ENCODE results near the gene EI24. TPM values are rescaled to one million over a fixed set of nuclear protein-coding genes. Genes with fewer than 3 reads are reported as not detected.

The EI24 gene
- total and polyA plus RNA-seq, 2 of the 8 experiments (the other 6 are each of a cell fraction or from before 2014, with no cell fraction given): 135 to 264 TPM

DNA sequence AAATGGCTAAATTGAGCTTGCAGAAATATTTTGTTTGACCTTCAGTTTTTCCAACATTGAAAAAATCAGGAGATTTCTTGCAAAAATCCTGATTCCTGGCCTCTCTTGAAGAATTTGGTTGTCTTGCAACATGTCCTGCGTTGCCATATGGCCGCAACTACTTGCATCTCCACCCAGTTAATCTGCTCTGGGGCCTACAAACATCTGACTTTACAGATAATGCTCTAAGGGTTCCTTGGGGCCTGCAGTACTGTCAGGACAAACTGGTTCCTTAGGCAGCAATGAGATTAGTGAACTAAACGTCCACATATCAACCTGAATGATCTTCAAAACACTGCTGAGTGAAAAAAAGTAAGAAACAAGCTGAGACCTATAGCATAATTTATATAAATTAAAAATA is 36.6 kb upstream of the EI24 start:
- H2BK15ac ChIP-seq (ENCODE audit: low read length): no peak overlapping the region
- H4K8ac ChIP-seq (ENCODE audit: extremely low read depth, insufficient read depth, low read length): no peak overlapping the region
- no peak overlapping the region for H2BK20ac ChIP-seq (ENCODE audit: low read length)
- FAIRE-seq: no peak
- ChIA-PET POLR2A (ENCODE audit: partially characterized antibody) (no interaction called here), CTCF (ENCODE audit: partially characterized antibody) (no interaction called here)
- H3K23ac ChIP-seq (ENCODE audit: insufficient read length): no peak overlapping the region
- no peak overlapping the region for H3K4me2 ChIP-seq (ENCODE audit: insufficient read depth in 1 of 2, low read depth in 2 of 2, low read length in 2 of 2)
- no peak overlapping the region for H3K14ac ChIP-seq (ENCODE audit: insufficient read length)
- H3K36me3 ChIP-seq (ENCODE audit: control insufficient read depth in 2 of 4, insufficient read depth in 4 of 4, low read length in 3 of 4): no peaks in the 10 kb centered on the region
- no peaks in the 10 kb centered on the region for H3K4me1 ChIP-seq (replicated peaks in 1 of 4; ENCODE audit: control insufficient read depth in 3 of 4, insufficient read depth in 4 of 4, low read length in 3 of 4)
- WGBS, 2 experiments (ENCODE audit: extremely low coverage in 1 of 2, insufficient coverage in 1 of 2, insufficient read length in 1 of 2, insufficient replicate concordance in 2 of 2, low coverage in 1 of 2, low lambda C conversion rate in 2 of 2, missing lambda C conversion rate in 1 of 2): 91% methylated on average over 3 of the region's 3 CpGs; no CpG with 5 or more reads in 1 of the 2 experiments
- no peaks in the 10 kb centered on the region; a peak in 1 of 4 replicates for H3K9me3 ChIP-seq (ENCODE audit: insufficient read depth in 2 of 2, low read depth in 1 of 2, low read length in 1 of 2)
- H3K27me3 ChIP-seq (replicated peaks in 1 of 4; ENCODE audit: control insufficient read depth in 3 of 4, extremely low read depth in 1 of 4, insufficient read depth in 3 of 4, low read length in 3 of 4): no peaks in the 10 kb centered on the region
- no peak overlapping the region for H3K4me3 ChIP-seq (ENCODE audit: extremely low read depth in 1 of 4, insufficient read depth in 2 of 4, low read depth in 3 of 4, low read length in 4 of 4)
- no peak overlapping the region for H3K27ac ChIP-seq (ENCODE audit: low read depth, low read length)
- H3K4ac ChIP-seq (replicated peaks; ENCODE audit: insufficient read length, low read depth, low read length): no peak overlapping the region
- H3K18ac ChIP-seq (ENCODE audit: extremely low read depth, low read length): no peak overlapping the region; the same call in 1 of the 2 replicates
- no peaks in the 10 kb centered on the region for H4K20me1 ChIP-seq (replicated peaks in 1 of 2; ENCODE audit: control insufficient read depth in 1 of 2, insufficient read depth in 2 of 2, low read length in 2 of 2)
- no peak overlapping the region for H2BK120ac ChIP-seq (replicated peaks; ENCODE audit: low read depth, low read length)
- no peak overlapping the region for H2AFZ ChIP-seq (ENCODE audit: low read length)
- H3K56ac ChIP-seq (replicated peaks; ENCODE audit: insufficient read length, low read depth, low read length): no peak overlapping the region
- H2AK5ac ChIP-seq (ENCODE audit: low read depth, low read length): no peak overlapping the region
- no peak overlapping the region for H3K9ac ChIP-seq (replicated peaks in 1 of 4; ENCODE audit: extremely low read depth in 1 of 4, low read depth in 3 of 4, low read length in 3 of 4)
- no peak overlapping the region for H2BK12ac ChIP-seq (ENCODE audit: low read depth, low read length)
- DNase-seq (ENCODE audit: low read depth in 1 of 2, low spot score in 2 of 2): no peak
- H3K23me2 ChIP-seq (ENCODE audit: low read depth, low read length): no peaks in the 10 kb centered on the region
- H4K5ac ChIP-seq (ENCODE audit: insufficient read length, low read depth, low read length): no peak overlapping the region
- H3K79me1 ChIP-seq (ENCODE audit: low read depth, low read length): no peaks in the 10 kb centered on the region
- H2BK5ac ChIP-seq (ENCODE audit: low read depth, low read length): no peak overlapping the region
- H3K79me2 ChIP-seq (ENCODE audit: control insufficient read depth in 1 of 2, insufficient read depth in 2 of 2, low read length in 2 of 2): no peaks in the 10 kb centered on the region
- H4K91ac ChIP-seq (replicated peaks; ENCODE audit: insufficient read length, low read length): no peak overlapping the region
- TF ChIP-seq CBX8 (IDR thresholded peaks at IDR 0.05; ENCODE audit: borderline replicate concordance, low read depth, low read length) (no peak), SP1 (IDR thresholded peaks at IDR 0.05; ENCODE audit: low read depth, low read length) (no peak), SRF (IDR thresholded peaks at IDR 0.05; ENCODE audit: low read depth, low read length) (no peak), CHD2 (IDR thresholded peaks at IDR 0.05; ENCODE audit: low read length) (no peak)
- TF ChIP-seq, protein P1, sequence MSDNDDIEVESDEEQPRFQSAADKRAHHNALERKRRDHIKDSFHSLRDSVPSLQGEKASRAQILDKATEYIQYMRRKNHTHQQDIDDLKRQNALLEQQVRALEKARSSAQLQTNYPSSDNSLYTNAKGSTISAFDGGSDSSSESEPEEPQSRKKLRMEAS (IDR thresholded peaks at IDR 0.05): no peak

Measured in H1 (cell line).